Activated CD4-positive, alpha-beta T cell treated with anti-CD3 and anti-CD28 coated beads, Interleukin-2, amount 10 ng/mL, durations not matched to agents 24 days and 14 days (primary cell): ENCODE measurements around the gene SCYGR2. TPM values are rescaled to one million over a fixed set of nuclear protein-coding genes. Genes with fewer than 3 reads are reported as not detected.

Experiments used
- DNase-seq: peaks from one replicate; pipeline ENCODE4 v3.0.0; 2022
- H3K27ac Mint-ChIP-seq: one replicate; pipeline ENCODE4 v1.8.0; 2022; ENCODE audit warnings: mild to moderate bottlenecking, mixed read lengths
- H3K27me3 Mint-ChIP-seq: one replicate; pipeline ENCODE4 v1.8.0; 2022; ENCODE audit warnings: mixed read lengths
- H3K36me3 Mint-ChIP-seq: one replicate; pipeline ENCODE4 v1.8.0; 2022; ENCODE audit warnings: low read depth, mild to moderate bottlenecking, mixed read lengths
- H3K4me1 Mint-ChIP-seq: one replicate; pipeline ENCODE4 v1.8.0; 2021; ENCODE audit warnings: mixed read lengths
- H3K4me3 Mint-ChIP-seq: one replicate; pipeline ENCODE4 v1.8.0; 2022; ENCODE audit warnings: mild to moderate bottlenecking, moderate library complexity, mixed read lengths
- H3K9me3 Mint-ChIP-seq: one replicate; pipeline ENCODE4 v1.8.0; 2021; ENCODE audit warnings: mixed read lengths
- intact Hi-C: fragments of 100-400 bp; cut with micrococcal nuclease; formaldehyde crosslinking; loops from one replicate; pipeline ENCODE4 v1.15.1; 2023
- total RNA-seq: library from RNA; stranded (reverse); gene quantifications from 2 replicates; pipeline ENCODE4 v1.2.3, GENCODE V29; 2022

The SCYGR2 gene
- total RNA-seq, 1 donor from 2014 or later = not detected

DNA sequence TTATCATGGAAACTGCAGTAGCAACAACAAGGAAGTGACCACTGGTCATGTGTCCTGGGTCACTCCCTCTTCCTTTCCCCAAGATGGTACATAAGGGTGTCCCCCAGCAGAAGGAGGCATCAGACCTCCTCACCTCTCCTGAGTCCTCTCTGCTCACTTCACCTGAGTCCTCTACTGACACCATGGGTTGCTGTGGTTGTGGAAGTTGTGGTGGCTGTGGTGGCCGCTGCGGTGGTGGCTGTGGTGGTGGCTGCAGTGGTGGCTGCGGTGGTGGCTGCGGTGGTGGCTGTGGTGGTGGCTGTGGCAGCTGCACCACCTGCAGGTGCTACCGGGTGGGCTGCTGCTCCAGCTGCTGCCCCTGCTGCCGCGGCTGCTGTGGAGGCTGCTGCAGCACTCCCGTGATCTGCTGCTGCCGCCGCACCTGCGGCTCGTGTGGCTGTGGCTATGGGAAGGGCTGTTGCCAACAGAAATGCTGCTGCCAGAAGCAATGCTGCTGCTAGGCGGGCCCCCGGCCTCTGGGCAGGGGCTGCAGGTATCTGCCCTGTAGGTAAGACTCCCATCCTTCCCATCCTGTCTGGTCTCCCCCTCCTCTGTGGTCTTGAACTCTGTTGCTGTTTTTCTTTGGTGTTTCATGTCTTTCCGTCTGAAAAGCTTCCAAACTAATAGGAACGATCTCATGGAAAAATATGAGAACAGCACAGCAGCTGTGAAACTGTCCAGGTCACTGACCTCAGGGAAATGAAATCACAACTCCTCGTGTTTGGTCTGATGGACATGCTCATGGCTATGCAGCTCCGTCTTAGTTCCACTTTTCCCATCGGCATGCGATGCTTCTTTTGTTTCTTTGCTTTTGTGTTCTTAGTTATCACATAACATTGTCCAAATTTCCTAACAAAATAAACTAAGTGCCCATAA is 18.9 kb downstream of the SCYGR2 start, which contains the start of gene SCYGR4:
Gene SCYGR4 (plus strand): TSS at position 183 of the 915 bp plus-strand sequence. CDS start 0 bp downstream, at position 183.
- Mint-ChIP-seq H3K4me3 (no peak within 1 kb of the TSS), H3K9me3 (no peaks in the 10 kb centered on the region), H3K36me3 (no peaks in the 10 kb centered on the region)

DNA sequence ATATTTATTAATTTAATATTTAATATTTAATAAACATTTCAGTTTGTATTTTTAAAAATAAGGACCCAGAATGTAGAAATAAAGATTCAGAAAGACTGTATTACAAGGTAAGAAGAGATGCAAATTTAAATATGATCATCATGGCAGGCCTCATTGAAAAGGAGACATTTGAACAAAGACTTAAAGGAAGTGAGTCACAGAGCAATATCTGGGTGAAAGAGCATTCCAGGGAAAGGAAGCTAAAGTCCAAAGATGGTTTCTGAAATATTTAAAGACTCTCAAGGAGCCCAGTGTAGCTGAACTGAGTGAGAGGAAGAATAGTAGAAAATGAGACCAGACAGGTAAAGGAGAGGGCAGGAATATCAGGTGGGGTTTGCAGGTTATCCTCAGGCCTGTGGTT is 24.5 kb downstream of the SCYGR2 start:
- Mint-ChIP-seq H3K27me3 (peaks cover 5% of the 10 kb centered on the region), H3K4me3 (no peak overlapping the region), H3K9me3 (no peaks in the 10 kb centered on the region), H3K4me1 (no peaks in the 10 kb centered on the region), H3K36me3 (no peaks in the 10 kb centered on the region), H3K27ac (no peak overlapping the region)
- no peak for DNase-seq
- intact Hi-C loops = no loop called here

More for the DNA sequence above, 18.9 kb downstream of the SCYGR2 start, which contains the start of gene SCYGR4:
- intact Hi-C loops = no loop called here
- H3K27me3 Mint-ChIP-seq = peaks cover 9% of the 10 kb centered on the region
- no peak for DNase-seq
- no peaks in the 10 kb centered on the region for H3K4me1 Mint-ChIP-seq
- no peak within 1 kb of the TSS for H3K27ac Mint-ChIP-seq

DNA sequence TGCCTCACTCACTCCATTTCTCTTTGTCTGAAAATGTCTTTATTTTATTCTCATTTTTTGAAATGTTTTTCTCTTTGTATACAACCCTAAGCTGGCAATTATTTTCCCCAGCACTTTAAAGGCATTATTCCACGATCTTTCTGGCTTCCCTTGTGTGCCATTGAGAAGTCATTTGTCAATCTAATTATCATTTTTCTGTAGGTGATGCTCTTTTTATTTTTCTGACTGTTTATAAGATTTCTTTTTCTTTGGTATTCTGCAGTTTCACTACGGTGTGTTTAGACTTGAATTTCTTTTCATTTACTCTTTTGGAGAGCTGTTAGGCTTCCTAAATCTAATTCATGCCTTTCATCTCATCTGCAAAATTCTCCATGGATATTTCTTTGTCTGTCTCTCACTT is 26.7 kb downstream of the SCYGR2 start:
- H3K9me3 Mint-ChIP-seq = no peaks in the 10 kb centered on the region
- no peaks in the 10 kb centered on the region for H3K4me1 Mint-ChIP-seq
- no peak overlapping the region for H3K27ac Mint-ChIP-seq
- DNase-seq = no peak
- H3K4me3 Mint-ChIP-seq = no peak overlapping the region
- intact Hi-C loops = no loop called here
- H3K27me3 Mint-ChIP-seq = peaks cover 15% of the 10 kb centered on the region
- H3K36me3 Mint-ChIP-seq = no peaks in the 10 kb centered on the region

DNA sequence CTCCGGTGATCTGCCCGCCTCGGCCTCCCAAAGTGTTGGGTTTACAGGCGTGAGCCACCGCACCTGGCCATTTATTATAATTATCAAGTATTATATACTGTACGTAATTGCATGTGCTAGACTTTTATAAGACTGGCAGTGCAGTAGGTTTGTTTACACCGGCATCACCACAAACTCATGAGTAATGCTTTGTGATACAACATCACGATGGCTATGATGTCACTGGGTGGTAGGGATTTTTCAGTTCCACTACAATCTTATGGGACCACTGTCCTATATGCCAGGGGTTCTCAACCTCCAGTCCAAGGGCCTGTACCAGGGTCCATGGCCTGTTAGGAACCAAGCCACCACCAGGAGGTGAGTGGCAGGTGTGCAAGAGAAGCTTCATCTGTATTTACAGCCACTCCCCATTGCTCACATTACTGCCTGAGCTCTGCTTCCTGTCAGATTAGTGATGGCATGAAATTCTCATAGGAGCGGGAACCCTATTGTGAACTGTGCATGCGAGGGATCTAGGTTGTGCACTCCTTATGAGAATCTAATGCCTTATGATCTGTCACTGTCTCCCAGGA is 28.0 kb downstream of the SCYGR2 start:
- no peaks in the 10 kb centered on the region for H3K4me1 Mint-ChIP-seq
- H3K27ac Mint-ChIP-seq = no peak overlapping the region
- H3K9me3 Mint-ChIP-seq = no peaks in the 10 kb centered on the region
- H3K4me3 Mint-ChIP-seq = no peak overlapping the region
- no peaks in the 10 kb centered on the region for H3K36me3 Mint-ChIP-seq
- peak; percentile 37 for DNase-seq
- peaks cover 26% of the 10 kb centered on the region for H3K27me3 Mint-ChIP-seq
- intact Hi-C loops = no loop called here

DNA sequence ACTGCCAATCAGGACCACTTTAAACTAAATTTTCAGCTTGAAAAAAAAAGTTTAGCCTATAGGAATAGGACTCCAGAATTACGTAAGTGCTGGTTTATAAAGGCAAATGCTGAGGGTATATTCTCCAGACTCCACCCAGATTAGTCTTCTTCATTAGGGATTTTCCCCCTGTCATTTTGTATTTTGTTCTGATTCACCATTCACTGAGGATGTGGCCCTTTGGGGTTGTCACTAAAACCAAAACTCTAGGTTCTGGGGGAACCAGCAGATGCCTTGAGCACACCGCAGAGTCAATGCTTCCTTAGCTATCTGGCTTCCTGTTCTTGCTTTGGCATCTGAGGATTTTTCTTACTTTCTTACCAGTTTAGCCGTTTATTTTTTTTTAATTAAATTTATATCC is 29.1 kb downstream of the SCYGR2 start:
- no peaks in the 10 kb centered on the region for H3K9me3 Mint-ChIP-seq
- intact Hi-C loops = no loop called here
- no peak for DNase-seq
- H3K27me3 Mint-ChIP-seq = peaks cover 27% of the 10 kb centered on the region
- H3K36me3 Mint-ChIP-seq = no peaks in the 10 kb centered on the region
- no peaks in the 10 kb centered on the region for H3K4me1 Mint-ChIP-seq
- no peak overlapping the region for H3K27ac Mint-ChIP-seq
- no peak overlapping the region for H3K4me3 Mint-ChIP-seq

DNA sequence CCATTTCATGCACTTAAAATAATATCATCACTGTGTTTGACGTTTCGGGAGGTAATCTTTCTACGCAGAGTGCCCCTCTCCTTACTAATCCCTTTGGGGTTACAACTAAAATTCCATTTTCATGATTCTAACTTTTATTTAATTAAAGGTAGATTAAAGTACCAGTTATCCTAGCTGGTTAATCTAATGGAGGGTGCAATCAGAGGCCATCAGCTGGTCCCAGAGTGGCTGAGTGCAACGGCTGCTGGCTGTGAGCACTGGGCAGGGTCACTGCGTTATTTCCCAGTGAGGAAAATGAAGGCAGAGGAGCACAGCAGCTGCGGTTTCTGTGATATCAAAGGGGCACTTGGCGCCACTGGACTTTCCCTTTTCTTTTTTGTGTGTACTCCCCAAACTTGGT is 30.7 kb downstream of the SCYGR2 start:
- Mint-ChIP-seq H3K36me3 (no peaks in the 10 kb centered on the region), H3K27ac (no peak overlapping the region), H3K4me3 (no peak overlapping the region), H3K4me1 (no peaks in the 10 kb centered on the region), H3K27me3 (peaks cover 27% of the 10 kb centered on the region), H3K9me3 (no peaks in the 10 kb centered on the region)
- no peak for DNase-seq
- intact Hi-C loops = no loop called here

DNA sequence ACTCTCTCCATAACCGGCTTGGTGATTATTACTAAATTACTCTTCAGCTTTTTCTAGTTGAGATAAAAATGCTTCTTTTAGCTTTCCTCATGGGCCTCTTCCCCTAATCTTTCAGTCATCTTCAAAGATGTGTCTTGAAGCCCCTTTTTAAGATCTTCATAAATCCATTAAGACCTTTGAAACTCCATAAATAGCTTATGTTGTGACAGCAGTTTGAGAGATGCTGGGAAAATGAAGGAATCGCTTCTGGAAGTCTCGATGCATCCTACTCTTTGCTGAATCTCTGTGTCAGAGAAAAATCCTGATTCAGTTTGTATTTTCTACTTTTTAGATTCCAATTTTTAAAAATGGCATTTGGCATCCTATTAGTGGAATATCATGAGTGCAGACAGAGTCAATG is 31.6 kb downstream of the SCYGR2 start:
- intact Hi-C loops = no loop called here
- Mint-ChIP-seq H3K27ac (no peak overlapping the region), H3K27me3 (peaks cover 28% of the 10 kb centered on the region), H3K9me3 (no peaks in the 10 kb centered on the region), H3K4me3 (no peak overlapping the region), H3K36me3 (no peaks in the 10 kb centered on the region), H3K4me1 (no peaks in the 10 kb centered on the region)
- no peak for DNase-seq

DNA sequence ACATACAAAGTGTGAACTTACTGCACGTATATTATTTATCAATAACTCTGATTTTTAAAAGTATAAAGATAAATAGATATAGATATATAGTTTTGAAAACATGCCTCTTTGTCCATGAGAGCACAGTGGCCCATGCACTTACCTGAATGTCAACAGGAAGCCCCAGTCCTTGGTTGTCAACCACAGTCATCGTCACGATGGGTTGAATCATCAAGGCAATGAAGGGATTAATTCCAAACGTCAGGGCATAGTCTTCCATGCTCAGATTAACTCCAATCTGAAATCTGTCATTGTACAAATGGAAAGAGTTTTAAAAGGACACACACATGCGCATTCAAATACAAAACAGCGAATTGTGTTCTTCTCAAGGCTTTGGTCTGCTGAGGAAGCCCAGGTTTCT is 34.1 kb downstream of the SCYGR2 start:
- H3K4me1 Mint-ChIP-seq = no peaks in the 10 kb centered on the region
- intact Hi-C loops = no loop called here
- no peaks in the 10 kb centered on the region for H3K9me3 Mint-ChIP-seq
- peaks cover 25% of the 10 kb centered on the region for H3K27me3 Mint-ChIP-seq
- no peak for DNase-seq
- no peak overlapping the region for H3K4me3 Mint-ChIP-seq
- H3K27ac Mint-ChIP-seq = no peak overlapping the region
- H3K36me3 Mint-ChIP-seq = no peaks in the 10 kb centered on the region

DNA sequence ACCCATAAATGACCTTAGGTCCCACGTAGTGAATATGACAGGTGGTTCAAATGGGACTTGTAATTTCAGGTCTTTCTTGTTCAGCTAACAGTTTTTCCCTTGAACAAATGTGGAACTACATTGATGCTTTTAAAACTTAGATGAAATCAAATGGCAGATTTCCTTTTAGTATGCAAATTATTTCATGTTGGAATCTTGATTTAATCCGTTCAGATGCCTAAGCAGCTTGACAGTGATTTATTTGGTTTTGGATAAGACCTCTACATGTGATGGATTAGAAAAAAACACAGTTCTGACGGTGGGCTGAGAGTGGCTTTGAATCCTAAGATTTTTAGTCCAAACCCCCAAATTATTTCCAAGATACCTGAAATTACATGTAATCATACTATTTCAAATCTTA is 35.5 kb downstream of the SCYGR2 start:
- Mint-ChIP-seq H3K27me3 (peaks cover 25% of the 10 kb centered on the region), H3K4me1 (no peaks in the 10 kb centered on the region), H3K27ac (no peak overlapping the region), H3K4me3 (no peak overlapping the region), H3K36me3 (no peaks in the 10 kb centered on the region), H3K9me3 (no peaks in the 10 kb centered on the region)
- no peak for DNase-seq
- intact Hi-C loops = no loop called here

DNA sequence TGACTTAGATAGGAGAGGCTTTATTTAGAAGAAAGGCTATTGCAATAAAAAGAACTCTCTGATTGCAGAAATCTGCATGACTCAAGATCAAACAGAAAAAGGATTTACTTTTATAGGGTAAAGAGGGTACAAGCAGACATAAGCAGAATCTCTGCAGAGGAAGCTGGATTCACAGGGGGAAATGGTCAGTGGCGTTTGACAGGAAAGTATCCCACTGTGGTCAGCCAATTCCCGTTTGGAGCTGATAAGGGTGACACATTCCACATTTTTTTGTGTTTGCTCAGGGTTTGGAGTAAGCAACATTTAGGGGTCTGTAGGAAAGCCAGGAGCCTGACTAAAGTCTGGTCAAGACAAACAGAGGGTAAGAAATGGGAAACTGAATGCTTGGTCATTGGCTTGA is 44.0 kb downstream of the SCYGR2 start:
- intact Hi-C loops = no loop called here
- no peak for DNase-seq
- Mint-ChIP-seq H3K27ac (no peak overlapping the region), H3K9me3 (no peaks in the 10 kb centered on the region), H3K36me3 (no peaks in the 10 kb centered on the region), H3K4me3 (no peak overlapping the region), H3K4me1 (no peaks in the 10 kb centered on the region), H3K27me3 (peaks cover 8% of the 10 kb centered on the region)

DNA sequence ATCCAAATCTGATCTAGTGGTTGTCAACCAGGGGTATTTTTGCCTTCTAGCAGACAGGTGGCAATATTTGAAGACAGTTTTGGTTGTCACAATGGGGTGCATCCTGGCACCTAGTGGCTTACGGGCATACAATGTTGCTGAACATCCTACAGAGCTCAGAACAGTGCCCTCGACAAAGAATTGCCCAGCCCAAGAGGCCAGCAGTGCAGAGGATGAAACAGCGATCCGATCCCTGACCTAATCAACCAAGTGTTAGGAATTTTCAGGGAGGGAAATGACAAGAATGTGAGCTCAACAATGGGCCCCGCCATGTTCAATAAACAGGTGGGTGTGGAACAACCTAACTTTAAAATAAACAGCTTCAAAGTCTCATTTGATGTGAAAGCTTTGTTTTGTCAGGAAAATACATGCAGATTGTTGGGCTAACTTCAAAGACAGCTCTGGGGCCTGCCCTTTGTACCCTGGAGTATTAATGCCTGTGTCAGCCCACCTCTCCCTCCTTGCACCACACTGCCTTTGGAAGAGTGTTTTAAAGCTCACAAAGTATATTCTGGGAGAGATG is 45.4 kb downstream of the SCYGR2 start:
- intact Hi-C loops = no loop called here

More for the DNA sequence above, 45.4 kb downstream of the SCYGR2 start:
- no peaks in the 10 kb centered on the region for H3K9me3 Mint-ChIP-seq
- DNase-seq = no peak
- H3K36me3 Mint-ChIP-seq = no peaks in the 10 kb centered on the region
- H3K4me1 Mint-ChIP-seq = no peaks in the 10 kb centered on the region
- no peak overlapping the region for H3K4me3 Mint-ChIP-seq
- no peak overlapping the region for H3K27ac Mint-ChIP-seq
- H3K27me3 Mint-ChIP-seq = peaks cover 8% of the 10 kb centered on the region

Other genes starting within 250 kb of the SCYGR2 start
- not detected in 2 replicates for gene TM4SF20, start 219.6 kb upstream of the SCYGR2 start, total RNA-seq
- not detected in 2 replicates for gene SCYGR1, start 210.9 kb upstream of the SCYGR2 start, total RNA-seq
- gene AGFG1, start 126.7 kb upstream of the SCYGR2 start, total RNA-seq = 221 and 229 TPM in 2 replicates
- gene SCYGR3, start 15.9 kb downstream of the SCYGR2 start, total RNA-seq = not detected in 2 replicates
- gene SCYGR4, start 18.6 kb downstream of the SCYGR2 start, total RNA-seq = not detected in 2 replicates
- gene SCYGR5, start 67.9 kb downstream of the SCYGR2 start, total RNA-seq = not detected in 2 replicates
- not detected in 2 replicates for gene SLC19A3, start 119.1 kb downstream of the SCYGR2 start, total RNA-seq
- gene SCYGR6, start 125.9 kb downstream of the SCYGR2 start, total RNA-seq = not detected in 2 replicates
- gene SCYGR7, start 129.4 kb downstream of the SCYGR2 start, total RNA-seq = not detected in 2 replicates
- gene SCYGR8, start 147.0 kb downstream of the SCYGR2 start, total RNA-seq = not detected in 2 replicates
- 3.2 and 4.4 TPM in 2 replicates for gene CCL20, start 214.9 kb downstream of the SCYGR2 start, total RNA-seq